ENCODE results near the gene LINGO3.

The LINGO3 gene

GRCh38 chr19:2326699-2327360 lies 18.9 kb upstream of the LINGO3 start:
- DNase-seq = no peak

GRCh38 chr19:2325281-2326046 lies 17.5 kb upstream of the LINGO3 start:
- DNase-seq = no peak

- DNase-seq = no peak
Measured at GRCh38 chr19:2324220-2324948, 16.4 kb upstream of the LINGO3 start.

GRCh38 chr19:2323707-2324106 lies 15.8 kb upstream of the LINGO3 start:
- no peak for DNase-seq

GRCh38 chr19:2321565-2322283 lies 13.8 kb upstream of the LINGO3 start:
- DNase-seq = no peak

- no peak for DNase-seq
Measured at GRCh38 chr19:2320939-2321338, 13.0 kb upstream of the LINGO3 start.

GRCh38 chr19:2320049-2320448 lies 12.1 kb upstream of the LINGO3 start:
- DNase-seq = no peak

- DNase-seq = no peak
Measured at GRCh38 chr19:2319551-2319950, 11.6 kb upstream of the LINGO3 start.

- DNase-seq = no peak
Measured at GRCh38 chr19:2318923-2319322, 11.0 kb upstream of the LINGO3 start.

GRCh38 chr19:2317756-2318155 lies 9.8 kb upstream of the LINGO3 start:
- no peak for DNase-seq

GRCh38 chr19:2317300-2317699 lies 9.3 kb upstream of the LINGO3 start:
- DNase-seq = no peak

GRCh38 chr19:2315818-2316353 lies 7.9 kb upstream of the LINGO3 start:
- DNase-seq = peak in 1 of 2 experiments; percentile 32

- no peak for DNase-seq
Measured at GRCh38 chr19:2315121-2315817, 7.3 kb upstream of the LINGO3 start.

- DNase-seq = no peak
Measured at GRCh38 chr19:2312820-2313501, 5.0 kb upstream of the LINGO3 start.

GRCh38 chr19:2311093-2311492 lies 3.1 kb upstream of the LINGO3 start:
- DNase-seq = no peak

GRCh38 chr19:2309734-2310362 lies 1.9 kb upstream of the LINGO3 start:
- DNase-seq = no peak

GRCh38 chr19:2307518-2308012 lies 389 bp downstream of the LINGO3 start:
- no peak for DNase-seq

- no peak for DNase-seq
Measured at GRCh38 chr19:2306971-2307370, 983 bp downstream of the LINGO3 start.

- DNase-seq = no peak
Measured at GRCh38 chr19:2306281-2306806, 1.6 kb downstream of the LINGO3 start.

- no peak for DNase-seq
Measured at GRCh38 chr19:2305452-2306280, 2.3 kb downstream of the LINGO3 start.

Measured in activated CD4-positive, alpha-beta T cell treated with anti-CD3 and anti-CD28 coated beads, Interleukin-2, amount 50 U/mL, for 48 hours (primary cell).